Aorta (tissue), 5 donors: Measurements from ENCODE around the gene TOX2. TPM values are rescaled to one million over a fixed set of nuclear protein-coding genes. Genes with fewer than 3 reads are reported as not detected.

Experiments used
- ATAC-seq: fragments of 200-7000 bp; cut with Tn5 transposase; one replicate; pipeline ENCODE4 v1.9.1; 2022; ENCODE audit warnings: moderate library complexity; ENCODE audit not compliant: low FRiP score
- DNase-seq, 2 donors: peaks; one replicate each; pipeline ENCODE4 v3.0.0-alpha.2; 2020
- H3K27ac ChIP-seq, 2 donors: one replicate each; pipeline ENCODE4 v1.5.1; 2013; ENCODE audit warnings: low read length in 2 of 2, mild to moderate bottlenecking in 2 of 2, moderate library complexity in 2 of 2, control low read depth in 1 of 2, inconsistent platforms in 1 of 2, low read depth in 1 of 2
- H3K27me3 ChIP-seq, 2 donors: one replicate each; pipeline ENCODE4 v1.6.1; 2013; ENCODE audit warnings: control low read depth in 1 of 2, low read length in 1 of 2, mild to moderate bottlenecking in 1 of 2, moderate library complexity in 1 of 2; ENCODE audit not compliant: insufficient read depth in 2 of 2, control insufficient read depth in 1 of 2
- H3K36me3 ChIP-seq, 2 donors: one replicate each; pipeline ENCODE4 v1.6.1; 2013; ENCODE audit warnings: control low read depth in 1 of 2, low read length in 1 of 2, mild to moderate bottlenecking in 1 of 2; ENCODE audit not compliant: insufficient read depth in 2 of 2, control insufficient read depth in 1 of 2
- H3K4me1 ChIP-seq, 2 donors: one replicate each; pipeline ENCODE4 v1.6.1; 2013; ENCODE audit warnings: low read length in 2 of 2, control low read depth in 1 of 2, mild to moderate bottlenecking in 1 of 2, moderate library complexity in 1 of 2; ENCODE audit not compliant: insufficient read depth in 2 of 2, control insufficient read depth in 1 of 2
- H3K4me3 ChIP-seq, 2 donors: one replicate each; pipeline ENCODE4 v1.5.1; 2013; ENCODE audit warnings: low read length in 2 of 2, control low read depth in 1 of 2, mild to moderate bottlenecking in 1 of 2
- H3K9me3 ChIP-seq: one replicate; pipeline ENCODE4 v1.6.1; 2013; ENCODE audit warnings: mild to moderate bottlenecking, low read length; ENCODE audit not compliant: control insufficient read depth
- WGBS, 2 donors: extraction: QIAGEN DNeasy Blood & Tissue Kit; methylation state at CpG; one replicate each; pipeline ENCODE4 v1.1.7; 2013; 5-methylcytosine and 5-hydroxymethylcytosine counted together
- intact Hi-C, 2 donors: fragments of 100-400 bp; cut with DNase I; formaldehyde crosslinking; loops; one replicate each; pipeline versions ENCODE4 v1.14.2 to v1.15.0; 2022
- polyA plus RNA-seq, 2 donors: library from polyadenylated mRNA; stranded (reverse); fragments of 200-250 nt; gene quantifications; one replicate each; pipeline ENCODE4 v1.2.3, GENCODE V29; 2013
- total RNA-seq, 2 donors: library from RNA; stranded (reverse); fragmentation: NEBNext Ultra II Directional; extraction: Animal tissue kit (Norgen Biotek cat#: 25700); gene quantifications; one replicate each; pipeline ENCODE4 v1.2.1, GENCODE V29; 2021
- donor health status: healthy with polysubstance abuse.
- donor health status: Bipolar disorder and iron deficiency.
- donor health status: DM: no; HTN: no; CAD: no.
- donor health status: DM: no; HTN: no; CAD: no.
- donor health status: DM: yes; HTN: yes; CAD: no.

Gene TOX2
- total and polyA plus RNA-seq, 4 donors, result 1.1 to 17.2 (median 9.4) TPM

- peaks cover 0 to 5% of the 10 kb centered on the region in 2 donors for H3K4me1 ChIP-seq
Observed at GRCh38 chr20:43955750-43956191, 41.1 kb downstream of the TOX2 start.

DNA sequence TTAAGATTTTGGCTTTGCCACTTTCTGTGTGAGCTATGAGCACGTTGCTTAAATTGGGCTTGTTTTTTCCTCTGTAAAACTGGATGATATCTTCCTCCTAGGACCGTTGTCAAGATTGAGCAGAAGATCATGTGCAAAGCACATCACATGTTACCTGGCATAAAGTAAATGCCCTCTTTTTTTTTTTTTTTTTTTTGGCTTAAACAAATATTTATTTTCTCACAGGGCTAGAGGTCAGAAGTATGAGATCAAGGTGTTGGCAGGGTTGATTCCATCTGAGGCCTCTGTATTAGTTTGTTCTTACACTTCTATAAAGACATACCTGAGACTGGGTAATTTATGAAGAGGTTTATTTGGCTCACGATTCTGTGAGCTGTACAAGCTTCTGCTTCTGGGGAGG is 42.7 kb downstream of the TOX2 start:
- Histone ChIP-seq H3K9me3 (no peaks in the 10 kb centered on the region), H3K27me3 (no peaks in the 10 kb centered on the region)

More at GRCh38 chr20:43955750-43956191, 41.1 kb downstream of the TOX2 start:
- peak in 1 of 2 donors; percentile 64 for DNase-seq
- Histone ChIP-seq H3K27ac (peak overlapping the region in 1 of 2 donors; percentile 16), H3K9me3 (no peaks in the 10 kb centered on the region), H3K27me3 (no peaks in the 10 kb centered on the region), H3K36me3 (no peaks in the 10 kb centered on the region), H3K4me3 (no peak overlapping the region)
- intact Hi-C loops, result no loop called here
- ATAC-seq, result no peak
- WGBS, 2 donors, result 56 to 67% methylated on average over 8 of the region's 8 CpGs

DNA sequence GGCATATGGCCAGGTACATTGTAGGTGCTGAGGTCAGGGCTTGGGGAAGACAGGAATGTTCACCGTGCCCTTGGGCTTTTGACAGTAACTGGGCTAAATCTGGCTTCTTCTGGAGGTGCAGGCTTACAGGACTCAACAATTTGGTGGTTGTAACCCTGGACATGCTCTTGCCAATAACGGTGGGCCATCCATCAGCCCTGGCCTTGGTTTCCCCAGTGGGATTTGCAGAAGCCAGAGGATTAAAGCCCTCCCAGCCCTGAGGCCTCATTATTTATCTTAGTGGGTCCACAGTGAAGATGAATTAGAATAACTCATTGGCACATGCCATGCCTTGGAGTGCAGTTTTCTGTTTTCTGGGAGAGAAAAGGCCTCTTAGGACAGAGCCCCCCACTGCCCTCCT is 44.0 kb downstream of the TOX2 start:
- intact Hi-C loops, result no loop called here
- Histone ChIP-seq H3K27ac (no peak overlapping the region), H3K27me3 (no peaks in the 10 kb centered on the region), H3K9me3 (no peaks in the 10 kb centered on the region), H3K36me3 (no peaks in the 10 kb centered on the region), H3K4me3 (no peak overlapping the region), H3K4me1 (peaks cover 0 to 5% of the 10 kb centered on the region in 2 donors)
- 85 to 91% methylated on average over 2 of the region's 2 CpGs for WGBS, 2 donors
- no peak for ATAC-seq
- no peak for DNase-seq

More for the DNA sequence above, 42.7 kb downstream of the TOX2 start:
- Histone ChIP-seq H3K27ac (no peak overlapping the region), H3K36me3 (no peaks in the 10 kb centered on the region), H3K4me1 (peaks cover 0 to 5% of the 10 kb centered on the region in 2 donors), H3K4me3 (no peak overlapping the region)
- intact Hi-C loops, result no loop called here
- 64 to 79% methylated on average over 3 of the region's 3 CpGs for WGBS, 2 donors
- ATAC-seq, result no peak
- DNase-seq, result no peak

DNA sequence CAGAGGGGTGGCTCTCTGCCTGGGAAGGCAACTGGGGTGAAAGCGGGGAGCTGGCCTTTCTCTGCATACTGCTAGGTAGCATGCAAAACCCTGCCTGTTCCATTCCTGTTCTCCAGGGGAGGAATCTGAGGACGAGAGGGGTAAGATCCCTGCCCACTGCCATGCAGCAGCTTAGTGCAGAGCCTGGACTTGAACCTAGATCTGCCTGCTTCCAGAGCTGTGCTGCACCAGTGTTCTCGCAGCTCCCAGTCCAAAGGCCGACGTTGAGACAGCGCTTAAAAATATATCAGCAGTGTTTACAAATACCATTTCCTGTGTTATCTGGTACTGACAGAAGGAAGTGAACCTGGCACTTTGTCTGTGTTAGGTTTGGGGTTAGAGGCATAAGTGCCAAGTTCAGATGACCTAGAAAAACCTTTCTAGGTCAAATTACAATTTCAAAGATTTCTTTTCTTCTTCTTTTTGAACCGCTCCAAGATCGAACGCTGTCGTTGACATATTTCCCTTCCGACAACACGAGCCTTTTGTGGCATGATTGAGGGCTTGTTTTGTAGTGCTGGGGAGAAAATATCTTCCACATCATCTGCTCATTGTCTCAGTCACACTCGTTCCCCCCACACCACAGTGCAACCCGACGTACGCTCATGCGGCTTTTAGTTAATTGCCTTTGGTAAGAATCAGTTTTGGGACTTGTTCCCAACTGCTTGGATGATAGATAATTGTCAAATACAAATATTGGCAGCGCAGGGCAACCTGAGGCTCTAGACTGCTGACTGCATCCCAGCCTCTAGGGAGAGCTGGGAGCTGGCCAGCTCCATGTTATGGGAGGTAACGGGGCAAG is 44.6 kb downstream of the TOX2 start:
- H3K9me3 ChIP-seq, result no peaks in the 10 kb centered on the region
- H3K4me1 ChIP-seq, result peaks cover 0 to 5% of the 10 kb centered on the region in 2 donors
- intact Hi-C loops, result no loop called here
- H3K27me3 ChIP-seq, result no peaks in the 10 kb centered on the region
- 38 to 50% methylated on average over 19 of the region's 19 CpGs for WGBS, 2 donors
- no peak overlapping the region for H3K27ac ChIP-seq
- no peak overlapping the region for H3K4me3 ChIP-seq
- no peaks in the 10 kb centered on the region for H3K36me3 ChIP-seq
- DNase-seq, result peak in 1 of 2 donors; percentile 32
- no peak for ATAC-seq

DNA sequence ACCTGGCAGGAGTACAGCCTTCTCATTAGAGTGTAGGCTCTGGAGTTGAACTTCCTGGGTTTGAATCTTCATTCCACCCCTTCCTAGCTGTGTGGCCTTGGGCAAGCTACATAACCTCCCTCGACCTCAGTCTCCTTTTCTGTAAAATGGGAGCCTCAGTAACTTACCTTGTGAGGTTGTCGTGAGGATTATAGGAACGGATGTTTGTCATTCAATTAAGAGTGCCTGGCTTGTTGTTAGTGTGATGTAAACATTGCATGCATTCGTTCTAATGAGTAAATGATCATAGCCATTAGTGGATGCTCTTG is 45.2 kb downstream of the TOX2 start:
- Histone ChIP-seq H3K27ac (no peak overlapping the region), H3K36me3 (no peaks in the 10 kb centered on the region), H3K9me3 (no peaks in the 10 kb centered on the region), H3K4me3 (no peak overlapping the region), H3K4me1 (peaks cover 0 to 5% of the 10 kb centered on the region in 2 donors), H3K27me3 (no peaks in the 10 kb centered on the region)
- DNase-seq, result no peak
- no peak for ATAC-seq
- intact Hi-C loops, result no loop called here
- 87 to 90% methylated on average over 4 of the region's 4 CpGs for WGBS, 2 donors

DNA sequence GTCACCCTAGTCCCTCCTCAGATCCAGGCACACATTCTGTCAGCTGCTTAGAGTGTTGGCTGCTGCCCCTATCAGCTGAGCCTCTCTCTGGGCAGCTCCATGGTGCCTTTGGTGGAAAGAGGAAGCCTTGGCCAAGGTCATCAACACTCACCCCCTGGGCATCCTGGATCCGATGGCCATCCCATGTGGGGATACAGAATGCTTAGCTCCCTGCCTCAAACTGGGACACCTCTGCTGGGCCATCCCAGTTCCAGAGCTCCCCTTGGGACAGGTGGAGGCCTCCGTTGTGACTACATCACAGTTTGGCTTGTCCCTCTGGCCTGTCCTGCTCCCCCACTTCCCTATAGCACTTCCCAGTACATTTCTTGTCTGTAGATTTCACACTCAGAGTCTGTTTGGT is 45.6 kb downstream of the TOX2 start:
- peak in 1 of 2 donors; percentile 45 for DNase-seq
- Histone ChIP-seq H3K36me3 (no peaks in the 10 kb centered on the region), H3K4me1 (peaks cover 0 to 2% of the 10 kb centered on the region in 2 donors), H3K27ac (no peak overlapping the region), H3K4me3 (no peak overlapping the region), H3K27me3 (no peaks in the 10 kb centered on the region), H3K9me3 (no peaks in the 10 kb centered on the region)
- ATAC-seq, result no peak
- WGBS, 2 donors, result 93 to 98% methylated on average over 2 of the region's 2 CpGs
- intact Hi-C loops, result no loop called here

GRCh38 chr20:43961116-43961515 is 46.5 kb downstream of the TOX2 start:
- Histone ChIP-seq H3K27me3 (no peaks in the 10 kb centered on the region), H3K4me3 (no peak overlapping the region), H3K9me3 (no peaks in the 10 kb centered on the region), H3K27ac (no peak overlapping the region), H3K4me1 (no peaks in the 10 kb centered on the region), H3K36me3 (no peaks in the 10 kb centered on the region)
- peak in 1 of 2 donors; percentile 21 for DNase-seq
- intact Hi-C loops, result no loop called here
- WGBS, 2 donors, result 97 to 99% methylated on average over 5 of the region's 5 CpGs
- ATAC-seq, result no peak

DNA sequence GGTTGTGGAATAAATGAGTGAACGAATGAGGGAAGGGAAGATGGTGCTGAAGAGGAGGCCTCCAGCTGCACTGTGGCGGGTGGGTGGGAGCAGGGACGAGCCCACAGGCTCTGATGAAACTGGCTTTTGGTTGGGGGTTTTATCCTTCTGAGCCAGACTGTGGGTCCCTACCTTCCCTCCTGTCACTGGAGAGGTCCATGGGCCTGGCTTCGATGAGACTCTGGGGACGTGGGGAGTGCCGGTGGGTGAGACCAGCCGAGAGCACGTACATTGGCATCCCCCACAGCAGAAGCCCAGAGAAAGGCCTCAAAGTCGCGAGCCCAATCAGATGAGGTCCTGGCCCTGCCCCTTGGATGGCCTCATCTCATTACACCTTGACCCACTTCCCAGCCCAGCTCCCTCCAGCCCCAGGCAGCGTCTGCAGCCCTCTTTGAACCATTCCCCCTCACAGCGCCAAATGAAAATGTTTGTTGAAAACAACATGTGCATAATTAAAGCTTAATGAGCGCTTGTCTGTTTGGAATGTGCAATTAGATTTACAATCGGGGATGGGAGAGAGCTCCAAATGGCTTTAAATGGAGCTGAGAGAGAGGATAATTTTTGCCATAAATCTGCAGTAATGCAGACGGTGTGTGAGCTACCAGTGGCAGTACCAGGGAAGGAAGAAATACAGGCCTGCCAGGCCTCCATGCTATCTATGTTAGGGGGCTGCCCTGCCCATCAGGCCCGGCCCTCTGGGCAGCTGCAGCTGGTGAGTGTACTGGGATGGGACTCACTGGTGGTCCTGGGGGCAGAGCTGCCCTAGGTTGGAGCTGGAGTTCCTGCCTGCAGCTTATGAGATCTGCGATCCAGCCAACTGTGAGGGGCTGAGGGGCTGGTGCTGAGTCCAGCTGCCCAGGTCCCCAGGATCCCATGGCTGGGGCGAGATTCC is 47.2 kb downstream of the TOX2 start:
- ATAC-seq (no peak), DNase-seq (peak in 1 of 2 donors; percentile 55)
- intact Hi-C loops, result no loop called here
- Histone ChIP-seq H3K27me3 (no peaks in the 10 kb centered on the region), H3K9me3 (no peaks in the 10 kb centered on the region), H3K36me3 (no peaks in the 10 kb centered on the region), H3K4me3 (no peak overlapping the region), H3K27ac (no peak overlapping the region), H3K4me1 (no peaks in the 10 kb centered on the region)
- 89% methylated on average over 17 to 18 of the region's 18 CpGs for WGBS, 2 donors
